Measurements from ENCODE around the gene SHROOM2.
"Not testable (repeated sequence)": the region's sequence is repeated elsewhere in the genome, so short reads cannot be mapped to it uniquely, and the experiment has no call there.

Gene SHROOM2

GRCh38 chrX:9832811-9833210 lies 46.6 kb downstream of the SHROOM2 start:
- DNase-seq (ENCODE audit: low read depth) = no peak

- no peak for DNase-seq (ENCODE audit: low read depth)
Measured at GRCh38 chrX:9835585-9836210, 49.5 kb downstream of the SHROOM2 start.

- no peak for DNase-seq (ENCODE audit: low read depth)
Measured at GRCh38 chrX:9842541-9842940, 56.3 kb downstream of the SHROOM2 start.

GRCh38 chrX:9844936-9845577 lies 58.8 kb downstream of the SHROOM2 start:
- no peak for DNase-seq (ENCODE audit: low read depth)

GRCh38 chrX:9845578-9845952 lies 59.3 kb downstream of the SHROOM2 start:
- DNase-seq (ENCODE audit: low read depth) = no peak

GRCh38 chrX:9846631-9847030 lies 60.4 kb downstream of the SHROOM2 start:
- no peak for DNase-seq (ENCODE audit: low read depth)

- no peak for DNase-seq (ENCODE audit: low read depth)
Measured at GRCh38 chrX:9847071-9847470, 60.8 kb downstream of the SHROOM2 start.

GRCh38 chrX:9848718-9849479 lies 62.7 kb downstream of the SHROOM2 start:
- no peak for DNase-seq (ENCODE audit: low read depth)

GRCh38 chrX:9851890-9852289 lies 65.7 kb downstream of the SHROOM2 start:
- no peak for DNase-seq (ENCODE audit: low read depth)

GRCh38 chrX:9853307-9853706 lies 67.1 kb downstream of the SHROOM2 start:
- no peak for DNase-seq (ENCODE audit: low read depth)

GRCh38 chrX:9855561-9856283 lies 69.5 kb downstream of the SHROOM2 start:
- DNase-seq (ENCODE audit: low read depth) = no peak

- DNase-seq (ENCODE audit: low read depth) = no peak
Measured at GRCh38 chrX:9856588-9856987, 70.4 kb downstream of the SHROOM2 start.

- DNase-seq (ENCODE audit: low read depth) = no peak
Measured at GRCh38 chrX:9857575-9858474, 71.6 kb downstream of the SHROOM2 start.

- not testable (repeated sequence) for DNase-seq (ENCODE audit: low read depth)
Measured at GRCh38 chrX:9858684-9859083, 72.5 kb downstream of the SHROOM2 start.

GRCh38 chrX:9859711-9860555 lies 73.7 kb downstream of the SHROOM2 start:
- DNase-seq (ENCODE audit: low read depth) = no peak

GRCh38 chrX:9860826-9861225 lies 74.6 kb downstream of the SHROOM2 start:
- no peak for DNase-seq (ENCODE audit: low read depth)

- DNase-seq (ENCODE audit: low read depth) = no peak
Measured at GRCh38 chrX:9861711-9862110, 75.5 kb downstream of the SHROOM2 start.

GRCh38 chrX:9862525-9862924 lies 76.3 kb downstream of the SHROOM2 start:
- no peak for DNase-seq (ENCODE audit: low read depth)

- no peak for DNase-seq (ENCODE audit: low read depth)
Measured at GRCh38 chrX:9862953-9863352, 76.7 kb downstream of the SHROOM2 start.

GRCh38 chrX:9864011-9864410 lies 77.8 kb downstream of the SHROOM2 start:
- no peak for DNase-seq (ENCODE audit: low read depth)
